ENCODE data around the gene TMEM9.
A peak's percentile ranks its signal among the peaks of the same experiment; 100 is the strongest.

TMEM9 gene

DNA sequence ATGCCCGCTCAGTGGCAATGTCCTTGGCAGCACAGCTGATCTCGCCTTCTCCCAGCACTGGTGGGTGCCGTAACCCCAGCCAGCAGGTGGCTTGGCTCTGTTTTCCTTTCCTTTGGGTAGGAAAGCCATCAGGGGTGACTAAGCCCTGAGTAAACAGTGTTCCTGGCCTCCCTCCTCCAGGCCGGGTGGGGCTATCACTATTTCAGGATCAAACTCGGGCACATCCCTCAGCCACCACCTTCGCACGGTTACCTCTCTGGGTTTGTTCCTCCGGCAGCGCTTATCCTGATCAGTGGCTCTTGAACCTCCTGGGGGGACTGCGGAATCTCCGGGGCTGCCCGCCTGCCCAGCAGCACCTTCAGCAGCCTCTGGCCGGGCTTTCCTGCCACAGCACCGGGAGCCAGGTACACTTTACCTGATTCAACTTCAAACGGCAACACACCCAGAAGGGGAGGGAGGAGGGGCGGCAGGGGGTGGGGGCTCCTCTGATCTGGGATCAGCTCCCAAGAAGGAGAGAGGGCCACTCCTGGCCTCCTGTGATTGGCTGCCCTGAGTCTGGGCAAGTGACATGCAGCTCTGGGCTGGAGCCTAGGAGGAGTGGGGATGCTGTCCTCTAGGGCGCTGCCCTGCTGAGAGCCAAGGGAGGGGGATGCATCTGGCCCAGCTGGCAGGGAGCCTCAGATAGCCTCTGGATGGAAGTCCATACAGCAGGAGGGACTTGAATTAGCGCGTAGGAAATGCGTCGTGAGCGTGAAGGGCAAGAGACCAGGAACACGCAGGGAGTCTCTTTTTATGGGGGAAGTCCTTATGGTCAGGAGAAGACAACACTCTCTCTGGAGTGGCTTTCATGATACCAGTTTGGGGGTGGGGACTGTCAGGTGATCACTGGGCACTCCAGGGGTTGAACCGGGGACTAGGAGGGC is 27.2 kb downstream of the TMEM9 start, which contains the start of gene ASCL5:
TSS of gene ASCL5 (minus strand) at position 353 of the 923 bp plus-strand sequence. CDS start 11,812 bp downstream, outside the sequence.
- DNase-seq (ENCODE audit: low read depth), result peak; percentile 19

DNA sequence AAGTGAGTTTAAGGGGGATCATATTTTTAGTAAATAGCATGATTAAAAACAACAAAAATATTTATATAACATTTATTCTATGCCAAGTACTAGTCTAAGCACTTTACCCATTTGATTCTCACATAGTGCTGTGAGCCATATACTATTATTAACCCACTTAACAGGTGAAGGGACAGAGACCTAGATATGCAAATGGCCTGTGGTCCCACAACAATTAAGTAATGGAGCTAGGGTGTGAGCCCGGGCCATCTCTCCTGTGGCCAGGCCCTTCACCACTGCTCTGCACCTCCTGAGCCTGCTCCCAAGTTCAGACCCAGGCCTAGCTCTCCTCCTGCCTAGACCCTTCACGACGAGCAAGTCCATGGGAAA is 27.8 kb downstream of the TMEM9 start:
- DNase-seq (ENCODE audit: low read depth), result no peak

- DNase-seq (ENCODE audit: low read depth), result no peak
Measured at GRCh38 chr1:201125800-201126199, 28.5 kb downstream of the TMEM9 start.

GRCh38 chr1:201125019-201125418 is 29.3 kb downstream of the TMEM9 start:
- DNase-seq (ENCODE audit: low read depth), result no peak

GRCh38 chr1:201123866-201124265 is 30.4 kb downstream of the TMEM9 start:
- no peak for DNase-seq (ENCODE audit: low read depth)

DNA sequence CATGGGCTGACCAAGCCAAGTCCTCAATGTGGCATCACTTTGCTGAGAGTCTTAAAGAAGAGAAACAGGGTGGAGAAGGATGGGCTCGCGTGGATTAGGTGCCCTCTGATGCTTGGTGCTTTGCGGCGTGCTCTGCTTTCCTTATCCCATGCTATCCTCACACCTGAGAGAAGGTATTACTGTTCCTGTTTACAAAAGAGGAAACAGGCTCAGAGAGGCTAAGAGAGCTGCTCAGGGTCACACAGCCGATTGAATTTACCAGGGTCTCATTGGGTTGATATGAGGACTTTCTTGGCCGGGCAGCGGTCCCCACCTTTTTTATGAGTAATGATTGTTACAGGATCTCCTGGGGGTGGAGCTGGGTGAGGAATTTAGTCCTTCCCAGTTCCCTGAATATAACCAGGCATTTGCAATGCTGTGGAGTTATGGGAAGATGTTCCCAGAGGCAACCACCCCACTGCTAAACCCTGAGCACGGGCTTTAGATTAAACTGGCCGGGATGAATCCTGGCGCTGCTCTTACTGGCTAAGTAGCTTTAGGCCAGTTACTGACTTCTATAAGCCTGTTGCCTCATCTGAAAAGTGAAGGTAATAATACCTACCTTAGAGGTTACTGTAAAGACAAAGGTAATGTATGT is 31.8 kb downstream of the TMEM9 start:
- no peak for DNase-seq (ENCODE audit: low read depth)

DNA sequence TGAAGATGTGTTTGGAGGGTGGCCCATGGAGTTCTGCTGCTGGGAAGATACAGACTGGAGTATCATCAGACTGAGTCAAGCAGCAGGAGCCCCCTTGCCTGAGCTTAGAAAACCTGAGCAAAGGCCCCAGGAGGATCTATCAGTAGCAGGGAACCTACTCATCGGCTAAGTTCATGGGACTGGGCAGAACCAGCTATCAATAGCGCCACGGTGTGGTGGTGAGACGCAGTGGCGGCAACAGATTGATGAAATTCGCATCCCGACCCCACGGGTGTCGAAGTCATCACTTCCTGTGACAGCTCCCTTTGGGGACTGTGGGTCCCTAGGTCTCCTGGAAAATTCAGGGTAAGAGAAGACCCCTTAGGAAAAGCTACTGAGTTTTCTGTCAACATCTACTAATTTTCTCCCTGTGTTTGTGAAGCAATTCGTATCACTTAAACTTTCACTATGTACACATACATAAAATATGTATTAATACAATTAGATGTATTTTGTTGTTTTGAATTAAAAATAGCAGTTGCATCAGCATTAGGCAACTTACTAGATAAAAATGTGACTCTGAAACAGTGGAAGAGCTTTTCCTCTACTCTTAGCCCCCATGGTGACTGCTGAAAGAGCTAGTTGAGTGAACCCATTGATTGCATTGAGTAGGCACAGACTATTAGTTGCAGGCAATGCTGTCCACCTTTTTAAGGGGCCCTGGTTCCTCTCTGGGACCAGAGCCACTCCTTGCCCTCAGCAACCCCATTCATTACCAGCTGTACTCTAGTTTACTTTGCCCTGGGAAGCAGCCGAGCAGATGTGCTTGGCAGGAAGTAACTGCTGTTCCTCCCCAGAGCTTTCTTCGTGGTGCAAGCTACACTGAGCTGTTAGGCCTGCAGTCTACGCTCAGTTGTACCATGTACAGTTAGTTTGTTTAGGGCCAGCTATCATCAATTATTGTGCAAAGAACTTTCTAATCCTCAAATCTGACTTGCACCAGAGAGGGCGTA is 34.8 kb downstream of the TMEM9 start:
- peak; percentile 35 for DNase-seq (ENCODE audit: low read depth)

- no peak for DNase-seq (ENCODE audit: low read depth)
Measured at GRCh38 chr1:201116091-201116490, 38.2 kb downstream of the TMEM9 start.

DNA sequence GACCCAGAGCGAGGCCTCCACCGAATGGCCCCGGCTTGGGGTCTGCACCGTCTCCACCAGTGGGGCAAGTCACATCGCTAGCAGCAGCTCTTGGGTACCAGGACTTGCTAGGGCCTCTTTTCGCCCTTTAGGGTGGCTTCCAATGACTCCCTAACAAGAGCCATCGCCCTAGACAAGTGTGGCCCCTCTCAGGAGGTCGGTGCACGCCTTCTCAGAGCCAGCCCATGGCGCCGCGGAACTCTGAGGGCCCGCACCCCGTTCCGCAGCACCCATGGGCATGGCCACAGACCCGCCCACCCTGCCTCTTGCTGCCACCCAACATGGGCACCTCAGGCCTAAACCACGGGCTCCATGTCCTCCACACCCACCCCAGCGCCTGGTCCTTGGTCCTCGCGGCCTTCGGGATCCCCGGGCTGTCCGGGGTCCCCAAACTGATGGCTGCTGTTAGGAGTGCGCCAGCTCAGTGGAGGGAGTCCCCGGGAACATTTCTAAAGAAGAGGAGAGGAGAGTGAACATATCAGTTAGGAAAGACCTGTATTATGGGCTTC is 38.8 kb downstream of the TMEM9 start:
- no peak for DNase-seq (ENCODE audit: low read depth)

DNA sequence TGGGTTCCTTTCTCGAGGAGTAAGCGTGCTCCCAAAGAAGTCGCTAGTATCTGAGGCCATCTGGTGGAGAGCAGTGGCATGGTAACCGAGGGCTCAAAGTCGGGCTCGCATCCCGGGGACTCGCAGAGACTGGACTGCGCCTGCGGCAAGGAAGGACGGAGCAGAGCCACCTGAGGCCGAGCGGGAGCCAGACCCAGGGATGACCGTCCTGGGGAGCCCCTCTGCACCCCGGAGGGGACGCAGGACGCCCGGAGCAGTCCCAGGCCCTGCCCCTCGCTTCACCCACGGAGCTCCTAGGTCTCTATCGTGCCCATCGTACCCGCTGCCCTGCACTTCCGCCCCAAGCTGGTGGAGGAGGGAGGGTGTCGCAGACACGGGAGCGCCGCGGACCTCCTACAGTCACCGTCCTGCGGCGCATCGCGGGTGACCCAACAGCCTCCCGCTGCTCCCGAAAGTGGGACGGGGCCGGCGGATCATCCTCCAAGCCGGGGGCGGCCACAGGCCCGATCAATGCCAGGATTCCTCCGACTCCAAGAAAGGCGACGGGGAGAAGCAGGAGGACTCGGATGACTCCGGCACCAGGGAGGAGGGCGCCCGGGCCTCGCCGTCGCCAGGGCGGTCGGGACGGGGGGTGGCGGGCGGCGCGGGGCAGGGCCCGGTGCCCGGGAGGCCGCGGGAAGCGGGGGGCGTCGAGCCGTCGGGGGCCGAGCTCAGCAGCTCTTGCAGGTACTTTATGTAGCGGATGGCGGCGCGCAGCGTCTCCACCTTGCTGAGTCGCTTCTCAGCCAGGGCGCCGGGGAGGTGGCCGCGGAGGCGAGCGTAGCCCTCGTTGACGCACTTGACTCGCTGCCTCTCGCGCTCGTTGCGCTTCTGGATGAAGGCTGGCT is 39.8 kb downstream of the TMEM9 start:
- peak; percentile 82 for DNase-seq (ENCODE audit: low read depth)

- DNase-seq (ENCODE audit: low read depth), result no peak
Measured at GRCh38 chr1:201113451-201114244, 40.6 kb downstream of the TMEM9 start.

DNA sequence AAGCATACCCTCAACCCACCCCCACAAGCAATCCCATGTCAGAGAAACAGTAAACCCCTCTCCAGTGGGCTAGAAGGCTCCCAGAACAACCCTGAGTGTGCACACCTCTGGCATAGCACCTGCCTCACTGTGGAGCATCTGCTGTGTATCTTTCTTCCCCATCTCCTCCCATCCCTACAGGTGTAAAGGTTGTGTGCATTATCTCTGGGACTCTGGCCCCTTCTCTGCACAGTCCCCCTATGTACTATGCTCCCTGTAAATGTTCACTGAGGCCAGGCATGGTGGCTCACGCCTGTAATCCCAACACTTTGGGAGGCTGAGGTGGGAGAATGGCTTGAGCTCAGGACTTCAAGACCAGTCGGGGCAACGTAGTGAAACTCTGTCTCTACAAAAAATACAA is 41.3 kb downstream of the TMEM9 start:
- DNase-seq (ENCODE audit: low read depth), result no peak

GRCh38 chr1:201112173-201112731 is 42.0 kb downstream of the TMEM9 start, which contains the start of gene CACNA1S:
Gene CACNA1S, minus strand, starts transcription at chr1:201112426. Its CDS starts 87 bp downstream, at chr1:201112339.
- DNase-seq (ENCODE audit: low read depth), result no peak

DNA sequence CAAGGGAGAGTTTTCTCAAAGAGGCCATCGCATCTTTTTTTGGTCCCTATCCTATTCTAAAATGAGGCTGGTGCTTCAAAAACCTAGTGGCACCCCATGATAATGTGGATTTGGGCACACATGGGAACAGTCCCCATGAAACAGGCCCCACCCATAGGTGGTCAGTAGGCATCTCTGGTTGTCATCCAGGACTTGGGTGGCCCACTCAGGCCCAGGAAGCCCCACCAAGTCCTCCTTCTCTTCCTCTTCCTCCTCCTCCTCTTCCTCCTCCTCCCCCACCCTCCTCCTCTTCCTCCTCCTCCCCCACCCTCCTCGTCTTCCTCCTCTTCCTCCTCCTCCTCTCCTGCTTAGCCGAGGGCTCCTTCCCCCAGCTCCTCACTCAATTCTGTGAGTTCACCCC is 42.6 kb downstream of the TMEM9 start:
- DNase-seq (ENCODE audit: low read depth), result no peak

DNA sequence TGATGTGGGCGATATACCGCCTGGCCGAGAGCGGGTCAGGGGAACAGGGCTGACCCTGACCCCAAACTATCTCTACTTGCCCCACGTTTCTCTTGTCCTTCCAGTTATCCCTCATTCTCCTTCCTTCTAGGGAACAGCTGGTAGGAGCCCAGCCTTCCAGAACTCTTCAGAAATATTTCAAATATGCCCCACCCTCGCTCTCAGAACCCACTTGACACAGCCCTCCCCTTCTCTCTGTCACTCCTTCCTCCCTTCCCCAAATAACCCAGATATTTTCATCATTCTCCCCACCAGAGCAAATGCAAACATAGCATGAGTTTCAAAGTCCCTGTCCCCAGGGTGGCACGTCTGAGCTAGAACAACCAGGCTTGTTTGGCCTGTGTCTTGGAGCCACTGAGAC is 43.1 kb downstream of the TMEM9 start:
- DNase-seq (ENCODE audit: low read depth), result no peak

DNA sequence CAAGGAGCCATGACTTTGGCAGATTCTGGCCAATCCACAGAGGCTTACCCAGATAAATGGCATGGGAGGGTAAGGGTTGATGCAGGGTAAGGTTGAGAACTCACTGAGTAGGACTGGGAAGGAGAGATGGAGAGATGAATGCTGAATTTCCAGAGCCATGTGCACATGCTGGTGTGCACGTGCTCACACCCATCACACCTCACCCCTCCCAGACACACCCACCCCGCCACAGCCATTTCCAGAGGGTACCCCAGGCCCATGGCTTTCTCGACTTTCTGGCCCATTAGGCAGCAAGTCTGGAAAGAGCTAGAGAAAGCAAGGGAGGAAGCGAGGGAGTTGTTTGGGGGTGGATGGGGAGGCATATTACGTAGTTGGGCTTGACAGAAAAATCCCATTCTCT is 43.7 kb downstream of the TMEM9 start:
- no peak for DNase-seq (ENCODE audit: low read depth)

DNA sequence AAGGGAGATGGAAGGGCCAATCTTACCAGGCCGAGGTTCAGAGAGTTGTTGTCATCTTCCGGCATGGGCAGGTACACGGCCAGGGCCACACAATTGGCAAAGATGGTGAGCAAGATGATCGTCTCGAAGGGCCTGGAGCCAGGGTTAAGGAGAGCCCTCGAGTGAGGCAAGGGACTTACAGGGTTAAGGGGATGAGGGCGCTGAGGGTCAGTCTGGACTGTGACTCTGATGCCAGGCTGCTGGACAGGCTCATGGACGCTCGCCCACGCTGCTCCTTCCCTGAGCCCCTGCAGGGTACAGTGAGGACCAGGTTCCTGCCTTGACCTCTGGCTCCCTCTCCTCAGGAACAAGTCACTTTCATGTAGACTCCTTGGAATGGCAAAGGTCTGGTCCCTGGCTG is 44.1 kb downstream of the TMEM9 start:
- no peak for DNase-seq (ENCODE audit: low read depth)

- no peak for DNase-seq (ENCODE audit: low read depth)
Measured at GRCh38 chr1:201109651-201110050, 44.6 kb downstream of the TMEM9 start.

DNA sequence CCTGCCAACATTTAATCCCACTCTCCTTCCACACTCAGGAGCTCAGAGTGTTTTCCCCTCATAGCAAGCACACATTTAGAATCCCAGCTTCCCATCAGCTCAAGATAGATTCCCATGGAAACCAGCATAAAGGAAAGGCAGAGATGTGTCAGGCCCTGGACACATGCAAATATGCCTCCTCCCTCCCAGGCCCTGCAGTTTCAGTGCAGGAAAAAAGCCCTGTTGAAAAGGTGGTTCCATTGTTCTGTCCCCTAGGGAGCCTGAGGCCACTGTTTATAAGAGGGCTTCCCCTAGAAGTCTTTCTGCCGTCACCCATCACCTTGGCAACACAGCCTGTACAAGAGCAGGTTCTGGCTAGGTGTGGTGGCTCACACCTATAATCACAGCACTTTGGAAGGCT is 45.7 kb downstream of the TMEM9 start:
- DNase-seq (ENCODE audit: low read depth), result no peak

- no peak for DNase-seq (ENCODE audit: low read depth)
Measured at GRCh38 chr1:201105688-201106087, 48.6 kb downstream of the TMEM9 start.

All from amniotic epithelial cell (primary cell).